NCI-H1048 (cell line): Measurements from ENCODE around the gene CNTNAP2.
"Not testable (repeated sequence)": the region's sequence is repeated elsewhere in the genome, so short reads cannot be mapped to it uniquely, and the experiment has no call there.

Source experiments
- DNase-seq: peaks from one replicate; lab custom pipeline; 2025; lab: John Stamatoyannopoulos, UW

CNTNAP2 gene

DNA sequence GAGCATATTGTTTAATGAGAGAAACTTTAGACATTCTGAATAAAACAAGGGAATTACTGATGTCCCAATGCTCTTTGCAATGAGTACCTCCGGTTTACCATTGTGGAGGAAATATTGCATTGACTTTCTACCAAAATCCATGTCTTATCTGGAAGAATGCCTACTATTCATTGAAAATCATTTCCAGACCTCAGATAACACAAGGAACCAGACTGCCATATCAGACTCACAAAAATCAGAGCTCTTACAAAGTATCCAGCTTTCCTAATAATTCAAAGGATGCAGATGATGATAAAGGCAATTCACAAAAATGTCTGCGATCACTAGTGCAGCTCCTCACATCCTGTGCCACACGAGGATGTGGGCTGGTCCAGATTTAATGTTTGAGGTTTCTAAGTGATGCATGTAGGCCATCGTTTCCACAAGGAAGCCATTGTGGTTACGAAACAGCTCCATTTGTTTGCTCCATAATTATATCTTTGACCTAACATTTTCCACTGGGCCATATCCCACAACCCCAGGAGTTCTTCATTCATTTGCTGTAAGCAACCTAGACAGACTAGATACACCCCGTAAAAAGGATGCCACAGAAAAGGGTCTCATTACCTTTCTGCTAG is 1642.8 kb downstream of the CNTNAP2 start:
- no peak for DNase-seq

GRCh38 chr7:147765301-147765700 is 1648.7 kb downstream of the CNTNAP2 start:
- DNase-seq = no peak

DNA sequence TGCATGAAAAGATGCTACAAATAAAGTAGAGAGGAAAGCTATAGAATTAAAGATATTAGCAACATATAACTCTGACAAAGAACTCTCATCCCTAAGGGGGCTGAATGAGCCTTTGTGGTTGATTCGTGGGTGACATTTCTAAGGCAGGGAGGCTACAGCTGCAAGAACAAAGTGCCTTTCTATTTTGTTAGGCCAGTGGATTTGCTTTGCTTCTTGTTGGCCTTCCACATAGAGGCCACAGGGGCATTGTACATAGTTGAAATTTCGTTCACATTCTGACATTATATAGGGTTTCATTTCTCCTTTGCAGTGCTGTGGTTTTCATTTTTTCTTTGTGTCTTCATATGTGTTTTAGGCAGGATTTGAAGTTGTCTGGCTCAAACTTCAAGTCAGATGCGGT is 1654.7 kb downstream of the CNTNAP2 start:
- no peak for DNase-seq

GRCh38 chr7:147774461-147774860 is 1657.9 kb downstream of the CNTNAP2 start:
- no peak for DNase-seq

DNA sequence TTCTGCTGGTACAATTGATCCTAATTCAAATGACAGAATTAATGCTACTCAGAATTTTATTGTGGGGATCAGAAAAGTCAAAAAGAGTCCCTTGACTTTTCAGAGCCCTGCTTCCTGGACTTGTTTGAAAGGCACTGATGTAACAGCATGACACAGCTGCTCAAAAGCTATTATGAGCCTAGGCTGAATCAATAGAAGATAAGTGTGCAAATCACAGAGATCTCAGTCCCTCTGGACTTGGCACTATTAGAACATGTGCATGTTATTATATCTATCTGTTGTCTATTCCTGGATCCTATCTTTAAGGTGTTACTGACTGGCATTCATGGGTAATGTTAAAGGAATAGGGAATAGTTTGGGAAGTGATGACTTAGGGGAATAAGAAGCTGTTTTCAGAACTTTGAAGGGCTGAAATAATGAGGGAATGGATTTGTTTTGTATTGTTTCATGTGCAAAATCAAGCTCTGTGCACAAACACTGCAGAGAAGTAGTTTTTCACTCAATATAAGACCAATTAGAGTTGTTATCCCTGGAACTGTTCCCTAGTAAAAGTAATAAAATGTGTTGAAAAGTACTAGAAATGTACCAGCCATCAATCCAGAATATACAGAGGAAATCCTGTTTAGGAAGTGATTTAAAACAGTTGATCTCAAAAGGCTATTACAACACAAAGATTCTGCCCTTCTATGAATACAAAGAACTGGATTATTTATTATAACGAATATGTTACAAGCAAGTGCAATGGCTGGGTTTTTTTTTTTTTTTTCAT is 1659.1 kb downstream of the CNTNAP2 start:
- no peak for DNase-seq

- DNase-seq = no peak
Observed at GRCh38 chr7:147777309-147777708, 1660.7 kb downstream of the CNTNAP2 start.

GRCh38 chr7:147779949-147780348 is 1663.3 kb downstream of the CNTNAP2 start:
- no peak for DNase-seq

- no peak for DNase-seq
Observed at GRCh38 chr7:147796581-147796980, 1680.0 kb downstream of the CNTNAP2 start.

DNA sequence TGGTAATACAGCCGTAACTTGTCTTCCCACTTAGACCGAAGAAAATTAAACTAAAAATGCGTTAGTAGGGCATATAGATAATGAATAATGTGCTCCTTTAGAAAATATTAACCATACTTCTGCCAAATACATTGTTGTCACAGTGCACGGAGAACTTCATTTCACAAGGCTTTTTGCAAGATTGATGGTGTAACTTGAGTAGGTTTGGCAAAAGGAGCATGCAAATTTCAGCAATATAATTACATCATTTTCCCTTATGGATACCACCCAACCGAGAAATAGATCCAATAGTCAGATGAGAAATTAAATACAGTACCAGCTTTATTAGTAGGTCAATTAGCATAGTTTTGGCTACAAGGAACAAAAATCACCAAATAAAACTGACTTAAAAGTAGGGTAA is 1681.4 kb downstream of the CNTNAP2 start:
- DNase-seq = peak; percentile 23

GRCh38 chr7:147801762-147802161 is 1685.2 kb downstream of the CNTNAP2 start:
- not testable (repeated sequence) for DNase-seq

DNA sequence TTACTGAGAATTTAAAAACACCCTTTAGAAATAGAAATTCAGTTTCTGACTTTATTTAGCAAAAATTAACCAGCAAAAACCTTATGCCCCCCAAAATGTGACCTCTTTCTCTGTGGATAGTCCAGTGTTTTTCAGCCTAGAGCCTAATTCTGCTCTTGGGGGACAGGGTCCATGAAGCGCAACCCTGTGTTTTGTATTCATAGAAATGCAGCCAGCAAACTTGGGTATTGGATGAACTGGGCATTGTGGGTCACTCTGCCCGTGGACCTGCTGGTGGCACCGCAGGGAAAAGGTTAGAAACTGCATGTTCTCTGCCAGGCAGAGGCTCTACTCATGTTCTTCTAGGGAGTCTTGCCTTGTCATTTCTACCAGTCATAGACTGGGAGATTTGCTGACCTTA is 1686.5 kb downstream of the CNTNAP2 start:
- no peak for DNase-seq

DNA sequence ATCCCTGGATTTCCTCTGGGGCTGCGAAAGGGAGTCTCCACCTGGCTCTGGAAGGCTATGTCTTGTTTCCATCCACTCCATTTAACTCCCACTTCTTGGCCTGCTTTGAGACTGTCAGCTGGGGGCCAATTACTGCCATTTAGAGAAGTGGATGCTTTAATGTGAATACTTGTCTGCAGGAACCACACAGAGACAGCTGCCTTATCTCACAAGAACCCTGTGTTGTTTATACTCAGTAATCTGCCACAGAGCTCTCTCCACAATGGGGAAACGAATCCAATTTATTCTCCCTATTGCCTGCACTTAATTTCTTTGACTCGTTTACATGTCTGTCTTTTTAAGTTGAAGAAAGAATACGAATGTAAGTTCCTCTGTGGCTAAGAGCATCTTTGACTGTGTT is 1687.0 kb downstream of the CNTNAP2 start:
- no peak for DNase-seq

DNA sequence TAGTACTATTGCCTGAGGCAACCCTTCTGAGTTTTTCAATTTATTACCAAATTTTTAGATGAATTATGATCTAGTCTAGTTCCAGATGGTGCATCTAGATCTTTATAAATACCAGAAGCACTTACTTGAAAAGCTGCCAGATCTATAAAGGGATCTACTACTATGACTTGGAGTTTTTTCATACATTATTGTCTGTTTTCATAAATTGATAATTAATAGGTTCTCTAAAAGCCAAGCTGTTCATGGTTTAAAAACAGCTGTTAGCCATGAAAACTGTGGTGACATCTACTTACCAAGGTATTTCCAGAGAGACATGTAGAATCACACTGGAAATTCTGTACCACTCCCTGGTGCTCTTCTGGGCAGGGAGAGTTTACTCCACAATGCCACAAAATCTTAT is 1687.4 kb downstream of the CNTNAP2 start:
- DNase-seq = no peak

DNA sequence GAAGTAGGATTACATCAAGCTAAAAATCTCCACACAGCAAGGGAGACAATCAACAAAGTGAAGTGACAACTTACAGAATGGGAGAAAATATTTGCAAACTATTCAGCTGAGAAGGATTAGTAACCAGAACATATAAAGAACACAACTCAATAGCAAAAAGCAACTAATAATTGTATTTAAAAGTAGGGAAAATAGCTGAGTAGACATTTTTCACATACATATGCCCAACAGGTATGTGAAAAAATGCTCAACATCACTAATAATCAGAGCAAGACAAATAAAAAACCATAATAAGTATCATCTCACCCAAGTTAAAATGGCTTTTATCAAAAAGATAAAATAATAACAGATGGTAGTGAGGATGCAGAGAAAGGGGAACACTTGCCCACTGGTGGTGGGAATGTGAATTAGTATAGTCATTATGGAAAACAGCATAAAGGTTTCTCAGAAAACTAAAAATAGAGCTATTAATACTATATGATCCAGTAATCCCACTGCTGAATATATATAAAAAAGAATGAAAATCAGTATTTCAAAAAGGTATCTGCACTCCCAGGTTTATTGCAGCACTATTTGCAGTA is 1689.5 kb downstream of the CNTNAP2 start:
- no peak for DNase-seq

DNA sequence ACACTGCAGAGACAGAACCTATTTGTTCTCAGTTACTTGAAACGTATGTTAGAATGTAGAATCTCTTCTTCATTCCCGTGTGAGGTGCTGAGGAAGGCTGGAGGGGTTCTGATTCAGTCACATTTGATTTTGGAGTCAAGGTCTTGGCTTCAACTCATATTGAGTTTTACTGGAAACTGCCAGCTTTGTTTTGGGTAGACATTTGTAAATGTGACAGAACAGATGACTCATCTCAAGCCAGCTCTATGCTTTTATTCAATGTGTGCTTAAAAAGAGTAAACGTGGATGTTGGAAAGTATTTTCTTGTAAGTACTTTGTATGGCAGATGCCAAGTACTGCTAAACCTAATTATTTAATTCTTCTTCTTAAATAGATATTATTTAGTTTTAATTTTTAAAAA is 1693.2 kb downstream of the CNTNAP2 start:
- no peak for DNase-seq

GRCh38 chr7:147810269-147810668 is 1693.7 kb downstream of the CNTNAP2 start:
- no peak for DNase-seq

- no peak for DNase-seq
Observed at GRCh38 chr7:147811923-147812322, 1695.3 kb downstream of the CNTNAP2 start.

- no peak for DNase-seq
Observed at GRCh38 chr7:147813316-147813715, 1696.7 kb downstream of the CNTNAP2 start.

DNA sequence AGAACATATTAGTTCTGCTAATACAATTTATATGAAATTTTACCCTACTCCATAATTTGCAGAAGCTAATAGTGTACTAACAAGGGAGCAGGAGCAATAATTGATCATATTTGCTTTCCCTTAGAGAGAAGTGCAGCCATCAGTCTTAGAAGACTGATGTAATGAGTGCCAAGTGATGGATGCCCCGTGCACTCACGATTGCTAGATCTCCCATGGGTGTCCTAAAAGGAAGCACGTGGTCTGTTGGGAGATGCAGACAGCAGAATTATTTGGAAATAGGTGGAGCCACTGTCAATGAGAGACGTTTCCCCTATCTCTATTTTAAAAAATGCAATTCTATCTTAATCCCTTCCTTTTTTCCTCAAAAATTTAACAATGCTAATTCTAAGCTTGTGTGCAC is 1701.7 kb downstream of the CNTNAP2 start:
- no peak for DNase-seq

DNA sequence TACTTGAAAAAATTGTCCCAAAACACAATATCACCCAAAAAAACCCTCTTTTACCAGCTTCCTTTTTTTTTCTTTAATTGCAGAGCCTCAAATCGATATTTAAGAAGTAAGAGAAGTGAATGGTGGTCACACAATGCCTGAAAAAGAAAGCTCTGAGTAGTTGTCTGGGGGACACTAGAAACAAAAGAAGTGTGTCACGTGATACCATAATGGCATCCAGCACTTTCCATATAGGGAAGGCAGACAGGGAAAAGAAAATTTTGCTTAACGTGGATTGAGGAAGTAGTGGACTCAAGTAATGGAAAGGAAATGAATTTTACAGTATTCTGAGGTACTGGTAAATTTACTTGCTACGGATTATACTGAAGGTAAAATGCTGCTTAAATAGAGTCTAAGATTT is 1708.1 kb downstream of the CNTNAP2 start:
- DNase-seq = no peak

DNA sequence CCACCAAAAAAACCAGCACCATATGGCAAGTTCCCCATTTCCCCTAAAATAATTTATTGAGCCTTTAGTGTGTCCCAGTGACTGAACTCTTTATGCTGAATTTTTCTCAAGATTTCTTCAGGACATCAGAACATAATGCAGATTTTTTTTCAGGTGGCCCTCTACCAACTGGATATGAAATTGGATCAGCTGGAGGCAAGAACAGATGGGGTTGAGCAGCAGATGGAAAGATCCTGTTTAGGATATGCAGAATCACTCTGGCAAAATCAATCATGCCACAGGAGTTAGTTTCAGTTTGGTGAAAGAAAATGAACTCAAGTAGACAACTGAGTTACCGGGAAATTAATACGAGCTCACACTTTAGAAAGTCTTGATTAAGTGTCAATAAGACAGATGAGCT is 1712.4 kb downstream of the CNTNAP2 start:
- DNase-seq = no peak

GRCh38 chr7:147833557-147833956 is 1717.0 kb downstream of the CNTNAP2 start:
- no peak for DNase-seq

DNA sequence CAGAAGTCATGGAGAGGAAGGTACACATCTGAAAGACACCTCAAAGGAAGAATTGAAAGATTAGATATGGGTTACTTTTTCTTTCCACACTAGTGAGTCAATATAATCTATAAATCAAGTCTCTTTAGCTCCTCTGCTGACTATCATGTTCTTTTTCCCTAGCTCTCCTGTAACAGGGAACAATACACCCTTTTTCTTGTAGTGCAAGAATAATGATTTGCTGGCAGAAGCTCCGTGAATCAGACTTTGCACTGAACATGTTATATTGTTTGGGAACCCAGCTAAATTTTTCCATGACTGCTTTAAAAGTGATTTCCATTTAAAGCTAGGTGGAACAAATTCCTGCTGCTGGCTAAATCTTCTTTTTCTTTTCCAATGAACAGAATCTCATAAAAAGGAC is 1717.4 kb downstream of the CNTNAP2 start:
- no peak for DNase-seq

DNA sequence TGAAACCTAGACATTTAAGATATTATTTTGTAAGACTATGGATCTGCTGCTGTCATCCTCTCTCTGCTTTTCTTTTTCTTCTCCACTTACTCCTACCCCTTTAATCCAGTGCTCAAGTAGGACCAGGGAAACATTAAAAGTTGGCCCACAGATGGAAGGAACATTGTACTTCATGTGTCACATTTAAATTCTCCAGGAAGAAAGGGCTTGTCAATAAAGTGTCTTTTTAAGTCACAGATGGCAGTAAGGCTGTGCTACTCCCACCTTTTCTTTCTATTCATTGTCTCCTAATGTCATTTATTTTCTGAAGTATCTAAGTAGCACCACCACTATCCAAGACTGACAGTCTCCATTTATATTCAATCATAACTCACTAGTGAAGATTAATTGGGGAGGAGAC is 1736.2 kb downstream of the CNTNAP2 start:
- DNase-seq = no peak
